GM21717 (cell line): ENCODE data around the gene GRID1.

ENCODE experiments used
- ATAC-seq: cut with Tn5 transposase; IDR thresholded peaks from one replicate; pipeline ENCODE4 v1.9.1; 2021; ENCODE audit warnings: mild to moderate bottlenecking, moderate library complexity; ENCODE audit not compliant: unreplicated experiment

The GRID1 gene

GRCh38 chr10:86073199-86073977, 293.2 kb downstream of the GRID1 start:
- ATAC-seq: no peak

- ATAC-seq: no peak
Observed at GRCh38 chr10:86072413-86072812, 294.2 kb downstream of the GRID1 start.

DNA sequence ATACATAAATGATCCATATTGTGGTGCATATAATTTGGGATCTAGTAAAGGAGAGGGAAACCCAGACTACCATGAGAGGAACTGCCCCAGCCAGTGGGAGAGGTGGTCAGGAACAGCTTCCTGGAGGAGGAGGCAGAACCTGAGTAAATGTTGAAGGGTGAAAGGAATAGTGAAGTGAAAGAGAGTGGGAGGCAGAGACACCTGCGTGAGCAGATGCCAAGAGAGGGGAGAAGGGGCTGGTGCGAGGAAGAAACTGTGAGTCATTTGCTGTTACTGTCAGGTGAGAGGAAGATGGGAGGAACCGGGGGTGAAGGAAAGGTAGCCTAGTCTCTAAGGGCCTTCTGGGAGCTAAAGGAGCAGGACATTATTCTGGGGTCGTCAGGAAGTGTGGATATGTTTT, 294.8 kb downstream of the GRID1 start:
- ATAC-seq: peak; percentile 66

DNA sequence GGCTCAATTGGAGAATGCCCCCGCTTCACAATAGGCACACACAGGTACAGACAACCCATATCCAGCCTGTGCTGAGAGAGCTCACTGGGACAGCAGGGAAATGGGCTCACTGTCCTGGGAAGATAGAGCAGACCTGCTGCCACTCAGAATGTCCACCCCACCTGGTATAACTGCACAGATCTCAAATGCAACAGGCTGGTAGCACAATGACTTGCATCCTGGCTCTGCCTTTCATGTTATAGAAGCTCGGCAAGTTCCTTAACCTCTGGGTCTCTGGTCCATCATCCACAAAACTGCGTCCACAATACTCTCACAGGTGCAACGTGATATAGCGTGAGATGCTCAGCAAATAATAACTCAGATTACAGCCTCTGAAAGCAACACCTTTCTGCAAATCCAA, 295.4 kb downstream of the GRID1 start:
- no peak for ATAC-seq

GRCh38 chr10:86070278-86070677, 296.3 kb downstream of the GRID1 start:
- ATAC-seq: no peak

GRCh38 chr10:86068231-86069054, 298.2 kb downstream of the GRID1 start:
- no peak for ATAC-seq

DNA sequence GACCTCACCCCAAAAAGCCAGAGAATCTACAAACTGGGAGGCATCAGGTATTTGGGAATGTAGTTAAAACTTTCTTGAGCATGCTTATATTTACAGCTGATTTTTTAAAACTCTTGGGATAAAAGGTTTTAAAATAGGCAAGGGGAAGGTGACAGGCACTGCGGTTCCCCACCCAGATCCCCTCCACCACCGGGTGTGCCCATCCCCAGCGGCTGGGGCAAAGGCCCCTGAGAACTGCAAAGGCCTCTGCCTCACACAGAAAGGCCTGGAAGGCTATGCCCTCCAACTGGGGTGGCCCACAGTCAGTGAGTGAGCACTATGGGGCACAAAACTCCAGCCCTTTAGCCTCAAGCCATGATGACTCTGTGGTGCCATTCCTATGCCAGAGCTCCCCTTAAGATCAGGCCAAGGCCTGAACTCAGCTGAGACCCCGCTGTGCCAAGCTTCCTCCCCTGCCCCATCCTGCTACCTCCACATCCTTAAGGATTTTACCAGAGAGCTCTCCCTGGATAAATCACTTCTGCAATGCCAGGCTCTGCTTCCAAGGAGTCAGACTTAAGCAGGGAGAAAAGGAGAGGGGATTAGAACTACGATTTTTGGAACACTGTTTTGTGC, 299.1 kb downstream of the GRID1 start:
- ATAC-seq: no peak

GRCh38 chr10:86066696-86067095, 299.9 kb downstream of the GRID1 start:
- ATAC-seq: no peak

DNA sequence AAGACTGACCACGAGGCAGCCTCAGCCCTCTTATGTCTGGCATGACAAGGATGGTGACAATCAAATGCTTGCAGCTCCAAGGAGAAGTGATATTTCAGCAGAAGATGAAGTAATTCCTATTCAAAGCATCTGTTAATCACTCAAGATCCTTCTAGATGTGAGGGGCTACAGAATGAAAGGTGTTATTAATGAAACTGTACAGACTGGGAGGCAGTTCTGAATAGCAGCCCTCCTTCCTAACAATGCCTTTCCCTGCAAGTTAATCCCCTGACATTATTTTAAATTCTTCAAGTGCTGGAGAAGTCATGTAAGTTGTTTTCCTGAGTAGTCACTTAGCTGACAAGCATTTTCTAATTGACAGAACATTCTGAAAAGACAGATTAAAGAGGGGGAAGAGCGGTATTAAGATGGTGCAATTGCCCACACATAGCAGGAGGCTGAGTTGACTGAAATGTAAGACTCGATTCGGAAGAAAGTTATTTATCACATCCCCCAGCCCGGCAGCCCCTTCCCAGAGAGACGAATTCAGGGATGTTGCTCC, 300.8 kb downstream of the GRID1 start:
- no peak for ATAC-seq

- no peak for ATAC-seq
Observed at GRCh38 chr10:86064931-86065662, 301.5 kb downstream of the GRID1 start.

- no peak for ATAC-seq
Observed at GRCh38 chr10:86064219-86064618, 302.4 kb downstream of the GRID1 start.

GRCh38 chr10:86063341-86063740, 303.3 kb downstream of the GRID1 start:
- no peak for ATAC-seq

- no peak for ATAC-seq
Observed at GRCh38 chr10:86062647-86063145, 303.9 kb downstream of the GRID1 start.

- no peak for ATAC-seq
Observed at GRCh38 chr10:86062198-86062550, 304.4 kb downstream of the GRID1 start.

DNA sequence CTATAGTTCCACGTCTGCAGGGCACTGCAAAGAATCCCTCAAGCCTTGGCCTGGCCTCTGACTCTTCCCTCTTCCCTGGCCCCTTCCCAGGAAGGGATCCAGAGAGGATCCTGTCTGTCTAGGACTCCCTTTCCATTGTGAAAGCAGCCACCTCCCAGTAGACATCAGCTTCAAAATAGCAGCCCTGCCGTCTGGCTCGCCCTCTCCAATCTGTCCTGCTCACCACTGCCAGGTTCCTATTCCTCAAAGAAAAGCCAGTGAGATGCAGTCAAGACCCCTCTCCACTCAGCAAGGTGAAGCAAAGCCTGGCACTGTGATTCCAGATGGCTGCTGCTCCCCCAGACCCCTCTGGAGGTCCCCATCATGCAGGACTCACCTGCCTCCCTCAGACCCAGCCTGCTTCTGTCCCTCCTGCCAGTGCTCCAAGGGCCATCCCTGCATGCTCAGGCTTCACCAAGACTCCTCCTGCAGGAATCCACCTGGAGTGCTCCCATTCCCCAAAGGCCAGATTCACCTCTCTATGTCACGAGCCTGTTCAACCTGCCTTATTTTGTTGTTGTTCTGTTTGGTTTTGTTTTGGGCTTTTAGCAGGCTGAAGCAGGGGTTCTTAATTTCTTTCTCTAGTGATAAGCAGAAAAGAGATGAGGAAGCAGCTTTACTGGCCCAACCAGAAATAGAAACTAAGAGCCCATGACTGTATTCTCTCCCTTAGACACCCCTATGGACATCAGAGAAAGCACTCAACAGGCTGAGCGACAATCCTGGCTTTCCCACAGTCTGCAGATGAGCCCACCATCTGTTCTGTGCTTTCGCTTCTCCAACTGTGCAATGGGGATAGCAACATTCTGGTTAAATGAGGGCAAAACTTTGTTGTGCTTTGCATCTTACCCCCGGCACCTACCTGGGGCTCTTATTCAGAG, 305.1 kb downstream of the GRID1 start:
- no peak for ATAC-seq

DNA sequence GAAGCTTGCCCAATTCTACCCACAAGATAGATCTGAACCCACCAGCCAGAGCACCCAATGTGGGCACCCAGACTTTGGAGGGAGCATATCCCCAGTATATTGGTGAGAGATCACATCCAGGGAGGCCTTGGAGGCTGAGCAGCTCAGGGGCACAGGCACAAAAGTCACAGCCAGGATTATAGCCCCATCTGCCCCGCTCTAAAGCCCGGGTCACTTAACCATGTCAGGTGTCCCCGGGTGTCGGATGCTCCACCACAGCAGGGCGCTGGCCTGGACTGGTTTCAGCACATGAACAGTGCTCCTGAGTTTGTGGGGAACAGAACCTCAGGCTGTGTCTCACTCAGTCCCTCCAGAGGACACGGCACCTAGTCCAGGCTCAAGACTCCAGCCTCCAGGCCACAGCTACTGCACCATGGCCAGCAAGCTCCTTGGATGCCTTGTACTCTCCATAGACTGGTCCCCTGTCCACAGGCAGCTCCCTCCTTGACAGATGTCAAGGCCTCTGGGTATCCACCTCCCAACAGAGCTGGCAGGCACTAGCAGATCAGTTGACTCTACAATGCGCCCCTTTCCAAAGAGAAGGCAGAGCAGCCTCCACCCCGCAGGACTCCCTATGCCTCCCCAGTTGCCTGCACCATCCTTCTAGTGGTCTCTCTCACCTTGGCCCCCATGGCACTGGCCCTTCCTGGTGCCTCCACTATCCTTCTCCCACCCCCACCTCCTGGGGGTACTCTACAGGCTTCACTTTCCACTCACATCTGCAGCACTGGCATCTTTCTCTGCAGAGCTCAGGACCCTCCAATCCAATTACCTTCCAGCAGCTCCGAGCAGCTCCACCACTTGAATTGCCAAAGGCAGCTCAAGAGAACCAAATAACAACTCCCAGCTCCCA, 306.0 kb downstream of the GRID1 start:
- ATAC-seq: no peak

DNA sequence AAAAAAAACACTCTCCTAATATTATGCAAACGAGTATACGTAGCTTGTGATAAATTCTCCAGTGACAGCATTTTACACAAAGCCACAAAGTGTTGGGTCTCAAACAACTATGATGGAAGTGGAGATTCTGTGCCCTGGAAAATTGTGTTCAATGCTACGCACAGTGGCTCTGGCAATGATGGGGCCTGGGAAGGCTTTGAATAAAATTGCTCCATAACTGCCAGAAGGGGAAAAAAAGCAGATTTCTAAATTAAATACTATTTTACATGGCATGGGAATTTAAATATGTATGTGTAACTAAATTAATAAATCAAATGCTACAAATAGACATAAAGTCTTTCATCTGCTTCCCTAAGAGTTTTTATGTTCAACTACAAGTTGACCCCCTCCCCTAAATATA, 306.7 kb downstream of the GRID1 start:
- no peak for ATAC-seq

GRCh38 chr10:86058964-86059363, 307.6 kb downstream of the GRID1 start:
- no peak for ATAC-seq

- ATAC-seq: no peak
Observed at GRCh38 chr10:86057708-86058107, 308.9 kb downstream of the GRID1 start.
